GM21528 (cell line): ENCODE results near the gene SPACA5.
"Not testable (repeated sequence)": the region's sequence is repeated elsewhere in the genome, so short reads cannot be mapped to it uniquely, and the experiment has no call there.

Source experiments
- ATAC-seq: cut with Tn5 transposase; IDR thresholded peaks from one replicate; pipeline ENCODE4 v1.9.1; 2021; ENCODE audit warnings: mild to moderate bottlenecking, moderate library complexity; ENCODE audit not compliant: unreplicated experiment, low FRiP score

SPACA5 gene

GRCh38 chrX:48020472-48020871 lies 13.7 kb downstream of the SPACA5 start:
- ATAC-seq: not testable (repeated sequence)

- peak; percentile 71 for ATAC-seq
Measured at GRCh38 chrX:48021026-48021900, 14.5 kb downstream of the SPACA5 start.

GRCh38 chrX:48022100-48022499 lies 15.3 kb downstream of the SPACA5 start:
- ATAC-seq: no peak

- no peak for ATAC-seq
Measured at GRCh38 chrX:48022738-48023137, 15.9 kb downstream of the SPACA5 start.

GRCh38 chrX:48025561-48025960 lies 18.8 kb downstream of the SPACA5 start:
- ATAC-seq: no peak

- not testable (repeated sequence) for ATAC-seq
Measured at GRCh38 chrX:48027545-48027944, 20.8 kb downstream of the SPACA5 start.

GRCh38 chrX:48028091-48028490 lies 21.3 kb downstream of the SPACA5 start:
- no peak for ATAC-seq

GRCh38 chrX:48030237-48030636 lies 23.4 kb downstream of the SPACA5 start:
- ATAC-seq: no peak

GRCh38 chrX:48030641-48031173 lies 23.9 kb downstream of the SPACA5 start:
- not testable (repeated sequence) for ATAC-seq

- ATAC-seq: no peak
Measured at GRCh38 chrX:48035891-48036290, 29.1 kb downstream of the SPACA5 start.

- ATAC-seq: no peak
Measured at GRCh38 chrX:48043056-48043455, 36.3 kb downstream of the SPACA5 start.

GRCh38 chrX:48045410-48046311 lies 38.9 kb downstream of the SPACA5 start:
- no peak for ATAC-seq

- no peak for ATAC-seq
Measured at GRCh38 chrX:48046846-48047245, 40.1 kb downstream of the SPACA5 start.

- no peak for ATAC-seq
Measured at GRCh38 chrX:48058621-48059295, 52.0 kb downstream of the SPACA5 start.

- no peak for ATAC-seq
Measured at GRCh38 chrX:48059296-48059639, 52.5 kb downstream of the SPACA5 start.
